ENCODE measurements around the gene GFY.

GRCh38 chr19:49441960-49442350, 16.8 kb downstream of the GFY start:
- TF ChIP-seq CTCF (conservative IDR thresholded peaks at IDR 0.05 in 1 of 2, IDR thresholded peaks at IDR 0.05 in 1 of 2; ENCODE audit: extremely low read depth in 1 of 2, insufficient read depth in 1 of 2, low read depth in 1 of 2, low read length in 2 of 2) = no peak
- TF ChIP-seq EZH2 (IDR thresholded peaks at IDR 0.05; ENCODE audit: borderline replicate concordance, low read length) = no peak

All from mammary epithelial cell (primary cell).